GM12878 (cell line): ENCODE measurements around the gene SLMAP. TPM values are rescaled to one million over a fixed set of nuclear protein-coding genes. Genes with fewer than 3 reads are reported as not detected.
A peak's percentile ranks its signal among the peaks of the same experiment; 100 is the strongest.

Experiments used
- CHD1 ChIP-seq: IDR thresholded peaks from 2 replicates; pipeline ENCODE4 v1.6.1; 2012; ENCODE audit warnings: low read depth, low read length, improper control_type of control experiment
- CHD4 ChIP-seq: fragments of 200-600 bp; sonication (generic); IDR thresholded peaks from 2 replicates; pipeline ENCODE4 v1.6.1; 2016; ENCODE audit warnings: mild to moderate bottlenecking
- CTCF ChIP-seq, 3 experiments: IDR thresholded peaks in 2 of 3; conservative IDR thresholded peaks in 1 of 3; 2 replicates each; pipeline ENCODE4 v1.5.1; 2011; ENCODE audit warnings: low read depth in 3 of 3, low read length in 3 of 3, mild to moderate bottlenecking in 3 of 3, control low read depth in 2 of 3, moderate library complexity in 2 of 3, inconsistent platforms in 1 of 3, mixed read lengths in 1 of 3; ENCODE audit not compliant: control insufficient read depth in 2 of 3, insufficient read depth in 1 of 3; ENCODE audit errors: extremely low read depth in 1 of 3
- ESRRA ChIP-seq: IDR thresholded peaks from 2 replicates; pipeline ENCODE4 v1.6.1; 2012; ENCODE audit warnings: mild to moderate bottlenecking, low read length, improper control_type of control experiment
- FOXM1 ChIP-seq: IDR thresholded peaks from 2 replicates; pipeline ENCODE4 v1.6.1; 2012; ENCODE audit warnings: low read depth, mild to moderate bottlenecking, inconsistent platforms, low read length, moderate library complexity
- HDAC2 ChIP-seq: fragments of 200-600 bp; sonication (generic); IDR thresholded peaks from 2 replicates; pipeline ENCODE4 v1.6.1; 2017
- IKZF1 ChIP-seq: fragments of 450-650 bp; conservative IDR thresholded peaks from 2 replicates; pipeline ENCODE4 v1.6.1; 2017; ENCODE audit warnings: antibody characterized with exemption, mild to moderate bottlenecking
- IKZF2 ChIP-seq, 2 experiments: fragments of 450-650 bp; IDR thresholded peaks; 2 replicates each; pipeline ENCODE4 v1.6.1; 2017; ENCODE audit warnings: mild to moderate bottlenecking in 2 of 2, moderate library complexity in 2 of 2
- JUNB ChIP-seq: IDR thresholded peaks from 2 replicates; pipeline ENCODE4 v1.6.1; 2016; ENCODE audit warnings: antibody characterized with exemption, mild to moderate bottlenecking
- JUND ChIP-seq: IDR thresholded peaks from 2 replicates; pipeline ENCODE4 v1.6.1; 2012; ENCODE audit warnings: low read depth, mild to moderate bottlenecking, low read length, improper control_type of control experiment, moderate library complexity
- MEF2A ChIP-seq: IDR thresholded peaks from 2 replicates; pipeline ENCODE4 v1.6.1; 2011; ENCODE audit warnings: low read depth, mild to moderate bottlenecking, low read length, moderate library complexity; ENCODE audit not compliant: insufficient read depth
- MEF2B ChIP-seq: fragments of 450-650 bp; IDR thresholded peaks from 2 replicates; pipeline ENCODE4 v1.6.1; 2018; ENCODE audit warnings: mild to moderate bottlenecking, moderate library complexity; ENCODE audit not compliant: partially characterized antibody, poor library complexity, severe bottlenecking
- NR2C2 ChIP-seq: IDR thresholded peaks from 2 replicates; pipeline ENCODE4 v1.6.1; 2011; ENCODE audit warnings: borderline replicate concordance, low read depth; ENCODE audit not compliant: control insufficient read depth, insufficient read length
- PAX5 ChIP-seq: IDR thresholded peaks from 2 replicates; pipeline ENCODE4 v1.6.1; 2011; ENCODE audit warnings: low read depth, low read length, borderline replicate concordance
- POLR2AphosphoS2 ChIP-seq: IDR thresholded peaks from 2 replicates; pipeline ENCODE4 v1.6.1; 2011; ENCODE audit warnings: low read depth, mild to moderate bottlenecking, low read length, improper control_type of control experiment, moderate library complexity
- SMARCA5 ChIP-seq: fragments of 450-650 bp; IDR thresholded peaks from 2 replicates; pipeline ENCODE4 v1.6.1; 2017; ENCODE audit warnings: mild to moderate bottlenecking
- SRF ChIP-seq, 2 experiments: IDR thresholded peaks; 2 replicates each; pipeline ENCODE4 v1.6.1; 2011; ENCODE audit warnings: low read depth in 2 of 2, low read length in 2 of 2, mild to moderate bottlenecking in 1 of 2, moderate library complexity in 1 of 2
- TARDBP ChIP-seq: IDR thresholded peaks from 2 replicates; pipeline ENCODE4 v1.6.1; 2016; ENCODE audit warnings: borderline replicate concordance
- TBL1XR1 ChIP-seq: IDR thresholded peaks from 2 replicates; pipeline ENCODE4 v1.6.1; 2012; ENCODE audit warnings: low read depth, low read length, improper control_type of control experiment
- ZNF207 ChIP-seq: fragments of 450-650 bp; IDR thresholded peaks from 2 replicates; pipeline ENCODE4 v1.6.1; 2014; ENCODE audit warnings: antibody characterized with exemption, mild to moderate bottlenecking, borderline replicate concordance
- ZNF622 ChIP-seq: fragments of 450-650 bp; IDR thresholded peaks from 2 replicates; pipeline ENCODE4 v1.6.1; 2017; ENCODE audit warnings: mild to moderate bottlenecking, inconsistent platforms
- ZZZ3 ChIP-seq: IDR thresholded peaks from 2 replicates; pipeline ENCODE4 v1.6.1; 2011; ENCODE audit warnings: low read depth; ENCODE audit not compliant: control insufficient read depth, insufficient read length
- polyA plus RNA-seq, 11 experiments: library from polyadenylated mRNA; depleted of rRNA in 4 of 11; unstranded in 6 of 11; stranded (reverse) in 5 of 11; fragments of >200 nt; fragmentation: Nextera tagmentation in 4 of 11; fragmentation: Illumina TruSeq in 1 of 11; extraction: Ambion mirVana in 4 of 11; extraction: Trizol in 1 of 11; gene quantifications; 1 replicate in 1 of 11; 2 replicates in 10 of 11; pipeline versions ENCODE4 v1.2.1 to v1.2.3, GENCODE V29; 2011 to 2016; ENCODE audit warnings: inconsistent platforms in 2 of 11, missing spikeins in 2 of 11, low read depth in 1 of 11
- total RNA-seq, 4 experiments: library from RNA; depleted of rRNA in 3 of 4; stranded (reverse); fragments of >200 nt in 3 of 4; fragmentation: Illumina TruSeq in 1 of 4; extraction: Trizol in 1 of 4; gene quantifications; 2 replicates each; pipeline versions ENCODE4 v1.2.1 to v1.2.3, GENCODE V29; 2013 to 2021
- TF ChIP-seq, protein P1 (sequence below): fragments of 450-650 bp; formaldehyde crosslinking; IDR thresholded peaks from 2 replicates; pipeline ENCODE4 v1.4.0; 2020; ENCODE audit warnings: mild to moderate bottlenecking, moderate library complexity
- TF ChIP-seq, protein P2 (sequence below): fragments of 450-650 bp; IDR thresholded peaks from 2 replicates; pipeline ENCODE4 v1.6.1; 2018; ENCODE audit warnings: mild to moderate bottlenecking, low read depth, moderate library complexity; ENCODE audit not compliant: partially characterized antibody

Gene SLMAP
- total and polyA plus RNA-seq, 10 of the 15 experiments (the other 5 are each of a cell fraction or from before 2014, with no cell fraction given), result 8.3 to 43.8 (median 26.4) TPM

GRCh38 chr3:57755741-57756527 lies at the start of gene SLMAP (continued):
- TF ChIP-seq CTCF (IDR thresholded peaks at IDR 0.05 in 2 of 3, conservative IDR thresholded peaks at IDR 0.05 in 1 of 3; ENCODE audit: control insufficient read depth in 2 of 3, extremely low read depth in 1 of 3, insufficient read depth in 1 of 3, low read depth in 3 of 3, low read length in 3 of 3), result no peak
- peak; percentile 99 for TF ChIP-seq IKZF1
- TF ChIP-seq, protein P1, sequence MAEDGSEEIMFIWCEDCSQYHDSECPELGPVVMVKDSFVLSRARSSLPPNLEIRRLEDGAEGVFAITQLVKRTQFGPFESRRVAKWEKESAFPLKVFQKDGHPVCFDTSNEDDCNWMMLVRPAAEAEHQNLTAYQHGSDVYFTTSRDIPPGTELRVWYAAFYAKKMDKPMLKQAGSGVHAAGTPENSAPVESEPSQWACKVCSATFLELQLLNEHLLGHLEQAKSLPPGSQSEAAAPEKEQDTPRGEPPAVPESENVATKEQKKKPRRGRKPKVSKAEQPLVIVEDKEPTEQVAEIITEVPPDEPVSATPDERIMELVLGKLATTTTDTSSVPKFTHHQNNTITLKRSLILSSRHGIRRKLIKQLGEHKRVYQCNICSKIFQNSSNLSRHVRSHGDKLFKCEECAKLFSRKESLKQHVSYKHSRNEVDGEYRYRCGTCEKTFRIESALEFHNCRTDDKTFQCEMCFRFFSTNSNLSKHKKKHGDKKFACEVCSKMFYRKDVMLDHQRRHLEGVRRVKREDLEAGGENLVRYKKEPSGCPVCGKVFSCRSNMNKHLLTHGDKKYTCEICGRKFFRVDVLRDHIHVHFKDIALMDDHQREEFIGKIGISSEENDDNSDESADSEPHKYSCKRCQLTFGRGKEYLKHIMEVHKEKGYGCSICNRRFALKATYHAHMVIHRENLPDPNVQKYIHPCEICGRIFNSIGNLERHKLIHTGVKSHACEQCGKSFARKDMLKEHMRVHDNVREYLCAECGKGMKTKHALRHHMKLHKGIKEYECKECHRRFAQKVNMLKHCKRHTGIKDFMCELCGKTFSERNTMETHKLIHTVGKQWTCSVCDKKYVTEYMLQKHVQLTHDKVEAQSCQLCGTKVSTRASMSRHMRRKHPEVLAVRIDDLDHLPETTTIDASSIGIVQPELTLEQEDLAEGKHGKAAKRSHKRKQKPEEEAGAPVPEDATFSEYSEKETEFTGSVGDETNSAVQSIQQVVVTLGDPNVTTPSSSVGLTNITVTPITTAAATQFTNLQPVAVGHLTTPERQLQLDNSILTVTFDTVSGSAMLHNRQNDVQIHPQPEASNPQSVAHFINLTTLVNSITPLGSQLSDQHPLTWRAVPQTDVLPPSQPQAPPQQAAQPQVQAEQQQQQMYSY (CRISPR knock-in tag), result no peak
- no peak for TF ChIP-seq ZNF622
- no peak for TF ChIP-seq TBL1XR1
- no peak for TF ChIP-seq JUNB
- no peak; the same call in 1 of the 2 replicates for TF ChIP-seq ZNF207
- TF ChIP-seq JUND, result no peak
- TF ChIP-seq IKZF2 (IDR thresholded peaks at IDR 0.05), result no peak
- no peak for TF ChIP-seq PAX5
- no peak for TF ChIP-seq FOXM1
- TF ChIP-seq ZZZ3, result no peak
- TF ChIP-seq, protein P2, sequence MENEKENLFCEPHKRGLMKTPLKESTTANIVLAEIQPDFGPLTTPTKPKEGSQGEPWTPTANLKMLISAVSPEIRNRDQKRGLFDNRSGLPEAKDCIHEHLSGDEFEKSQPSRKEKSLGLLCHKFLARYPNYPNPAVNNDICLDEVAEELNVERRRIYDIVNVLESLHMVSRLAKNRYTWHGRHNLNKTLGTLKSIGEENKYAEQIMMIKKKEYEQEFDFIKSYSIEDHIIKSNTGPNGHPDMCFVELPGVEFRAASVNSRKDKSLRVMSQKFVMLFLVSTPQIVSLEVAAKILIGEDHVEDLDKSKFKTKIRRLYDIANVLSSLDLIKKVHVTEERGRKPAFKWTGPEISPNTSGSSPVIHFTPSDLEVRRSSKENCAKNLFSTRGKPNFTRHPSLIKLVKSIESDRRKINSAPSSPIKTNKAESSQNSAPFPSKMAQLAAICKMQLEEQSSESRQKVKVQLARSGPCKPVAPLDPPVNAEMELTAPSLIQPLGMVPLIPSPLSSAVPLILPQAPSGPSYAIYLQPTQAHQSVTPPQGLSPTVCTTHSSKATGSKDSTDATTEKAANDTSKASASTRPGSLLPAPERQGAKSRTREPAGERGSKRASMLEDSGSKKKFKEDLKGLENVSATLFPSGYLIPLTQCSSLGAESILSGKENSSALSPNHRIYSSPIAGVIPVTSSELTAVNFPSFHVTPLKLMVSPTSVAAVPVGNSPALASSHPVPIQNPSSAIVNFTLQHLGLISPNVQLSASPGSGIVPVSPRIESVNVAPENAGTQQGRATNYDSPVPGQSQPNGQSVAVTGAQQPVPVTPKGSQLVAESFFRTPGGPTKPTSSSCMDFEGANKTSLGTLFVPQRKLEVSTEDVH, result no peak
- no peak for TF ChIP-seq SMARCA5
- TF ChIP-seq NR2C2, result no peak
- no peak for TF ChIP-seq ESRRA
- TF ChIP-seq TARDBP, result peak; percentile 95
- TF ChIP-seq HDAC2, result no peak
- no peak for TF ChIP-seq MEF2B
- TF ChIP-seq POLR2AphosphoS2, result peak; percentile 63; the same call in 1 of the 2 replicates
- no peak for TF ChIP-seq CHD4
- TF ChIP-seq SRF (IDR thresholded peaks at IDR 0.05; ENCODE audit: low read depth in 2 of 2, low read length in 2 of 2), result no peak
- TF ChIP-seq CHD1, result no peak
- 0 out of 2 replicates have a peak, but pooled peaks have one; percentile 30 for TF ChIP-seq MEF2A
